C4-2B (cell line): ENCODE results near the gene KMO.

Source experiments
- H3K27ac ChIP-seq: fragments of 450-650 bp; 2 replicates; pipeline ENCODE4 v1.5.1; 2017
- ZFX ChIP-seq: fragments of 450-650 bp; IDR thresholded peaks from 2 replicates; pipeline ENCODE4 v1.6.1; 2017
- TF ChIP-seq, protein P1 (sequence below): fragments of 450-650 bp; conservative IDR thresholded peaks from 2 replicates; pipeline ENCODE4 v1.5.1; 2017; ENCODE audit warnings: mild to moderate bottlenecking

Gene KMO

DNA sequence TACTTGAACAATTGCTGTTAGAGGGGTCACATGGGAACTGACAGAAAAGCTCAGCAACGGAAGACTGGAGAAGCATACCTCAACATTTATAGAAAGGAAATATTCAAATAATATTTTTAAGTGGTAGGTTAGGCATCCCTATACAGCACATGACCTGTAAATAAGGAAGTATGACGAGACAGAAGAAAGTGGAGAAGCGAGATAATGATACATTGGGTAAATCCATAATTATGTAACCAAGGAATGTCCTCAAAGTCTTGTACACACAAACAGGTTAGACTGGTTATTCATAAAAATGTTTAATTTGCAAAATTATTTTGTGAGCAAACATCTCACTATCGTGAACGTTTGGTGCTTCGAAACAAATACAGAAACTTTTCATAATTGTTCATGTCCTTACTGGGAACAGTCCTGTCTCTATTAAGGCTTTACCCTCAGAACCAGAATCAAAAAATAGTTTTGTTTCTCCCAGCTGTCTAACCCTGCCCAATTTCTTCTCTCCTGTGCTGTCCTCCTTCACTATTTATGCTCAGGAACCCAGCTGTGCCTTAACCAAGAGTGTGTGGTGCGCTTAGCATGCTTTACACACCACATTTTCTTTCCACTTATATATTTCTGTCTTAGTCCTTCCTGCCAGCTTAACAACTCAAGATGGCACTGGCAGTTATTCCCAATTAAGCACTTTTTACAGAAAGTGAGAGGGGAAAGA, 10.2 kb downstream of the KMO start:
- H3K27ac ChIP-seq, result no peak overlapping the region
- TF ChIP-seq ZFX, result no peak
- TF ChIP-seq, protein P1, sequence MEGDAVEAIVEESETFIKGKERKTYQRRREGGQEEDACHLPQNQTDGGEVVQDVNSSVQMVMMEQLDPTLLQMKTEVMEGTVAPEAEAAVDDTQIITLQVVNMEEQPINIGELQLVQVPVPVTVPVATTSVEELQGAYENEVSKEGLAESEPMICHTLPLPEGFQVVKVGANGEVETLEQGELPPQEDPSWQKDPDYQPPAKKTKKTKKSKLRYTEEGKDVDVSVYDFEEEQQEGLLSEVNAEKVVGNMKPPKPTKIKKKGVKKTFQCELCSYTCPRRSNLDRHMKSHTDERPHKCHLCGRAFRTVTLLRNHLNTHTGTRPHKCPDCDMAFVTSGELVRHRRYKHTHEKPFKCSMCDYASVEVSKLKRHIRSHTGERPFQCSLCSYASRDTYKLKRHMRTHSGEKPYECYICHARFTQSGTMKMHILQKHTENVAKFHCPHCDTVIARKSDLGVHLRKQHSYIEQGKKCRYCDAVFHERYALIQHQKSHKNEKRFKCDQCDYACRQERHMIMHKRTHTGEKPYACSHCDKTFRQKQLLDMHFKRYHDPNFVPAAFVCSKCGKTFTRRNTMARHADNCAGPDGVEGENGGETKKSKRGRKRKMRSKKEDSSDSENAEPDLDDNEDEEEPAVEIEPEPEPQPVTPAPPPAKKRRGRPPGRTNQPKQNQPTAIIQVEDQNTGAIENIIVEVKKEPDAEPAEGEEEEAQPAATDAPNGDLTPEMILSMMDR, result no peak

DNA sequence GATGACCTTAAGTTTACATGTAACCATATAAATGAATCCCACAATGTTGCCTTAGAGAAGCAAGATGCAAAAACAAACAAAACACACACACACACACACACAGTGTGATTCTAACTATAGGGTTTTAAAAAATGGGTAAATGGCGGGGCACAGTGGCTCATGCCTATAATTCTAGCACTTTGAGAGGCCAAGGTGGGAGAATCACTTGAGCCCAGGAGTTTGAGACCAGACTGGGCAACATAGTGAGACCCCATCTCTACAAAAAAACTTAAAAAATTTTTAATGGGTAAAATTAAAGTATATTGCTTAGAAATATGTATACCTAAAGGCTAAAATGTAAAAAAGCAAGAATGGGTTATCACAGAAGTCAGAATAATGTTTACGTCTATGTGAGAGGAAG, 15.8 kb downstream of the KMO start:
- TF ChIP-seq, protein P1, result no peak
- TF ChIP-seq ZFX, result no peak
- no peak overlapping the region for H3K27ac ChIP-seq

DNA sequence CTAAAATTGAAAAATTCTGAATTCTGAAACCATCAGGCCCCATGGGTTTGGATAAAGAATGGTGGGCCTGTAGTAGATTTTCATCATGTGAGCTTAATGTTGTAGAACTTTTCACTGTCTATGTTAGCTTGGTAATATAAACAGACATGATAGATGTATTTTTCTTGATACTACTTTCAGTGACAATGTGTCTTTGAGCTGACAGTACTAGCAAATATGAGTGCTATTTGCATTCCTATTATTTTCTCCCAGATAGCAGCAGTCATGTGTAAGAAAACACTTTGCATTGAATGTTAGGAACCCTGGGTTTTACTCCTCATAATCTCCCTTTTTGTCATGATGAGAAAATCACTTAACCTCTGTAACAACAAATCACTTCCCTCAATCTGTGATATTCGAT, 18.1 kb downstream of the KMO start:
- H3K27ac ChIP-seq, result no peak overlapping the region
- no peak for TF ChIP-seq ZFX
- TF ChIP-seq, protein P1, result no peak

DNA sequence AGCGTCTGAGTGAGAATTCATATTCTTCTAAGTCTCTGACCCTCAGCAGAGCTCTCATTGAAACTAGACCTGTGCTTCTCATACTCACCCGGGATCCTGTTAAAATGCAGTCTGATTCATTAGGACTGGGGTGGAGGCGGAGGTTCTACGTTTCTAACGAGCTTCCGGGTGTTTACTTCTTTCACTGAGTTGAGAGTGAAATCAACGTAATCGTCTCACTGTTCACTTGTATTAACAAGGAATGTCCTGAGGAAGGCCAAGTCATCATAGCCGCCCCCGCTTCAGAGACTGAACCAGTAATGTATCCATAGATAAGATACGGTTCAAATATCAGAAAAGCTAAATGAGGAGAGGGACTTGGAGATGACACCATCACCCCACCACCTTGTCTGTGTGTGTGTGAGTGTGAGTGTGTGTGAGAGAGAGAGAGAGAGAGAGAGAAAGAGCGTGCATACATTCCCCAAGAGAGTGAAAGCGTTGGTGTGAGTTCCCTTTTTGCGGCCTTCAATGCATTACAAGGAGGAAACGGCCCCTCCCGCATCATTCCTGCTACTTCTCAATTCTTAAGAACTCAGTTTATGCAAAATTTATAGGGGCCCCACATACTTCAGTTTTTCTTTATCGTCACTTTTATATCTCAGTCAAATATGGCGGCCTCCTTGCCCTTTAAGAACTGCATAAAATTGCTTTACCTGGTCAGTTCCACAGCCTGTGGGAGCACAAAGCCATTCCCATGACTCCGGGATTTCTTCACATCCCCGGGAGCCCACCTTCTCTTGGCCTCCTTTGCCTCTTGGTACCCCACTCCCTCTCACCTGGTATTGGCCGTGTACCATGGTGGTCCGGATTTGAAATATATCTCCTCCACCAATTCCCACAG, 19.8 kb downstream of the KMO start:
- H3K27ac ChIP-seq, result no peak overlapping the region
- TF ChIP-seq, protein P1, result no peak
- TF ChIP-seq ZFX, result no peak

DNA sequence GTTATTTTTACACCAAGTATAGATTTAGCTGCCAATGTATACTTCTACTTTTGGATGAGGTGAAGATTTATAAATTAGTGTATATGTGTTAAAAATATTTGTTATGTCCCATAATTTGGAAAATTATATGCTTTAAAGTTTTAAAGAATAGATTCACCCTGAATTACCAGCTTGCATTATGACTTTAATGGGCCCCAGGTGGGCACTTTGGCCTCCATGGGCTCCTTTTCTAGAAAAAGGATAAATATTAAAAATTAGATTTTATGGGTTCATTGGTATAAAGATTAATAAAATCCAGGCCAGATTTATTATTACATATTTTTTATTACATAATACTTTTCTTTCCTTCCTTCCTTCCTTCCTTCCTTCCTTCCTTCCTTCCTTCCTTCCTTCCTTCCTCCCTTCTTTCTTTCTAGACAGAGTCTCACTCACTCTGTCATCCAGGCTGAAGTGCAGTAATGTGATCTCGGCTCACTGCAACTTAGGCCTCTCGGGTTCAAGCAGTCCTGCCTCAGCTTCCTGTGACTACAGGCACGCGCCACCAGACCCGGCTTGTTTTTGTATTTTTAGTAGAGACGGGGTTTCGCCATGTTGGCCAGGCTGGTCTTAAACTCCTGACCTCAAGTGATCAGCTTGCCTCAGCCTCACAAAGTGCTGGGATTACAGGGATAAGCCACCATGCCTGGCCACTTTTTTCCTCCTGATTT, 21.9 kb downstream of the KMO start:
- no peak for TF ChIP-seq ZFX
- TF ChIP-seq, protein P1, result no peak
- no peak overlapping the region for H3K27ac ChIP-seq

DNA sequence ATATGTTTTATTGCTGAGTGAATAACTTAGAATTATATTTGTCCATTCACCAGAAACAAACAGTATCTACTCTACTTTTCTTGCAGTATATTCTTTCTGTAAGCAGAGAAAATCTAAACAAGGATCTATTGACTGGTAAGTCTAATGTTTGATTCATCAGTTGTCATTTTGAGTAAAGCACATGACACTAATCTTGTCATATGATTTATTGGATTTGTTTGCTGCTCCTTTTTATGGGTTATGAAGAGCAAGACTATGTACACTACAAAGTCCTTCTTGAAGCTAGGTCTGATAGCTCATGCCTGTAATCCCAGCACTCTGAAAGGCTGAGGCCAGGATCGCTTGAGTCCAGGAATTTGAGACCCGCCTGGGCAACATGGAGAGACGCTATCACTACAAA, 23.3 kb downstream of the KMO start:
- no peak overlapping the region for H3K27ac ChIP-seq
- no peak for TF ChIP-seq ZFX
- TF ChIP-seq, protein P1, result no peak
